NT2/D1 (cell line): ENCODE results near the gene ADGRG1.

Experiments used
- SUZ12 ChIP-seq: IDR thresholded peaks from 2 replicates; pipeline ENCODE4 v1.6.1; 2011; ENCODE audit not compliant: insufficient read length, insufficient read depth; ENCODE audit errors: extremely low read depth
- YY1 ChIP-seq: IDR thresholded peaks from 2 replicates; pipeline ENCODE4 v1.6.1; 2011; ENCODE audit not compliant: insufficient read length, insufficient read depth

DNA sequence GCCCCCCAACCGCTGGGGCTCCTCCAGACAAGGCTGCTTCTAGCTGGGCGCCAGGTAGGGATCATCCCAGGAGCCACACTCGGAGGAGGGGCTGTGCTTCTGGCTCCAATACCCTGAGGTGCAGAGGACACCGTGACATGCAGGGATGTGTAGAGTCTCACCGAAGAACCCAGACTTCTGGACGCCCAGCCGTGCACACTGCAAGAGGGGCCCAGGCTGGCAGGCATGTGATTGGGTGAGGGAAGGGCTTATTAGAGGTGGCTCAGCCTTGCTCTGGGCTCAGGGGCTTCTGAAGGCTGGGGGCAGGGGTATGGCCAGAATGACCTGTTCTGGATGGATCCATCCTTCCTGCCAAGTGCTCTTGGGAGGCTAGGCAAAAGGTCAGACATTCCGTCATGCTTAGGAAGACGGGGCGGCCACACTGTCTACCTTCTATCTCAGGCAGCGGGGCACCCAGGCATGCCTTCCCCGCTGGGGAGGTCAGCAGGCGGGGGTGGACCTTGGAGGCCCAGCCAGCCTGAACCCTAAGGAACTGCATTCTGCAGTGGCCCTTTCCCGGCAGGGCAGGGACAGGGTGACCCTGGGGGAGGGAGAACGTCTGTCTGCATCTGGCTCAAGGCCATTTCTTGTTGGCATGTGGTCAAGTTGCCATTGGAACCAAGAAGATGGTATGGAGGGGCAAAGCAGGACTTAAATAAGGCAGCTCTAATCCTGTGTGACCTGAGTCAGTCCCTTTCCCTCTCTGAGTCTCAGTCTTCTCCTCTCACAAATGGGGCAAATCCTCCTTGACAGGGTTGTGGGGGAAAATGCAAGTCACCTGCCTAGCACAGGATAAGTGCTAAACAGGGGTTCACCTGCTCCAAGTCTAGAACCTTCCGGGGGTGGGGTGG is 5.8 kb upstream of the ADGRG1 start:
- TF ChIP-seq SUZ12 (no peak), YY1 (no peak)
